Fibroblast of skin of right quadriceps (primary cell): Measurements from ENCODE around the gene EFHD1.
"Not testable (repeated sequence)": the region's sequence is repeated elsewhere in the genome, so short reads cannot be mapped to it uniquely, and the experiment has no call there.

Source experiments
- DNase-seq: peaks from one replicate; pipeline ENCODE4 v3.0.0-alpha.2; 2013

Gene EFHD1

GRCh38 chr2:232621186-232621585 is 12.2 kb upstream of the EFHD1 start:
- no peak for DNase-seq

GRCh38 chr2:232622563-232622962 is 10.8 kb upstream of the EFHD1 start:
- no peak for DNase-seq

- no peak for DNase-seq
These were observed 9.3 kb upstream of the EFHD1 start for GRCh38 chr2:232623768-232624765.

GRCh38 chr2:232626584-232626983 is 6.8 kb upstream of the EFHD1 start:
- no peak for DNase-seq

- DNase-seq: no peak
These were observed 4.8 kb upstream of the EFHD1 start for GRCh38 chr2:232628466-232629128.

- no peak for DNase-seq
These were observed 4.3 kb upstream of the EFHD1 start for GRCh38 chr2:232629129-232629475.

GRCh38 chr2:232632229-232632903 is 1.0 kb upstream of the EFHD1 start:
- DNase-seq: no peak

GRCh38 chr2:232632904-232633412 is 446 bp upstream of the EFHD1 start:
- DNase-seq: no peak

GRCh38 chr2:232634206-232635150 is 1.1 kb downstream of the EFHD1 start:
- DNase-seq: no peak

- DNase-seq: not testable (repeated sequence)
These were observed 2.0 kb downstream of the EFHD1 start for GRCh38 chr2:232635376-232635775.

GRCh38 chr2:232635820-232636219 is 2.4 kb downstream of the EFHD1 start:
- DNase-seq: no peak

- DNase-seq: no peak
These were observed 3.5 kb downstream of the EFHD1 start for GRCh38 chr2:232636788-232637420.

- no peak for DNase-seq
These were observed 4.6 kb downstream of the EFHD1 start for GRCh38 chr2:232637866-232638583.

GRCh38 chr2:232641153-232641848 is 7.9 kb downstream of the EFHD1 start:
- DNase-seq: no peak

- DNase-seq: no peak
These were observed 9.7 kb downstream of the EFHD1 start for GRCh38 chr2:232643147-232643425.

GRCh38 chr2:232643813-232644347 is 10.5 kb downstream of the EFHD1 start:
- no peak for DNase-seq

- no peak for DNase-seq
These were observed 11.7 kb downstream of the EFHD1 start for GRCh38 chr2:232645061-232645460.

- no peak for DNase-seq
These were observed 13.3 kb downstream of the EFHD1 start for GRCh38 chr2:232646726-232647125.

- no peak for DNase-seq
These were observed 13.9 kb downstream of the EFHD1 start for GRCh38 chr2:232647261-232647660.

- DNase-seq: no peak
These were observed 15.6 kb downstream of the EFHD1 start for GRCh38 chr2:232649033-232649432.
